ENCODE results near the gene TRIM66. TPM values are rescaled to one million over a fixed set of nuclear protein-coding genes. Genes with fewer than 3 reads are reported as not detected.
A peak's percentile ranks its signal among the peaks of the same experiment; 100 is the strongest.

The TRIM66 gene
- total and polyA plus RNA-seq, 3 donors from 2014 or later, result 37.4 to 49.6 (median 49.2) TPM

DNA sequence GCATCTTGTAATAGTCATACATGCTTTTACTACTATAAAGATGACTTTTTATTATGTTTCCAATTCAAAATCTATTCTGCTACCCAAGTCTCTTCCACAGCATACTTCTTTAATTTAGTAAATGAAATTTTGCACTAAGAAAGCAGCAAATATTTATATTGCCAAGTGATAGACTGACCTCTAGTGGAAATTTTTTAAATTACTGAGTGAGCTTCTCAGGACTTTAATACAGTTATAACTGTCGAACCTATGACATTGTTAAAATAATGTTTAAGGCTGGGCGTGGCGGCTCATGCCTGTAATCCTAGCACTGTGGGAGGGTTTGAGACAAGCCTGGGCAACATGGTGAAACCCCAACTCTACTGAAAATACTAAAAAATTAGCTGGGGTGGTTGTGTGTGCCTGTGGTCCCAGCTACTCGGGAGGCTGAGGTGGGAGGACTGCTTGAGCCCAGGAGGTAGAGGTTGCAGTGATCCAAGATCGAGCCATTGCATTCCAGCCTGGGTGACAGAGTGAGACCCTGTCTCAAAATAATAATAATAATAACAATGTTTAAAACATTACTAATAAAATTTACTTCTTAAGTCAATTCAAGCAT is 115.8 kb downstream of the TRIM66 start:
- no peaks in the 10 kb centered on the region for H3K27me3 ChIP-seq
- no peaks in the 10 kb centered on the region for H3K36me3 ChIP-seq (ENCODE audit: low read depth, missing control alignments)
- intact Hi-C loops (cut with DNase I; ENCODE audit: low total_unique reads), result loop anchor here (10.0 kb wide), 1 partner anchor 182 kb away; no protein-coding TSS in a partner anchor
- no peak overlapping the region for H3K4me3 ChIP-seq
- 52 to 56% methylated on average over 5 of the region's 5 CpGs for WGBS, 2 donors
- no peak overlapping the region for H3K27ac ChIP-seq
- TF ChIP-seq CTCF (IDR thresholded peaks at IDR 0.05), result peak; percentile 41 to 68 (median 44)
- TF ChIP-seq POLR2A (IDR thresholded peaks at IDR 0.05), result no peak
- no peaks in the 10 kb centered on the region for H3K4me1 ChIP-seq
- no peak for DNase-seq
- H3K9me3 ChIP-seq, result no peaks in the 10 kb centered on the region

GRCh38 chr11:8564526-8564925 is 117.9 kb downstream of the TRIM66 start:
- Histone ChIP-seq H3K9me3 (no peaks in the 10 kb centered on the region), H3K36me3 (ENCODE audit: low read depth, missing control alignments) (no peaks in the 10 kb centered on the region), H3K27me3 (no peaks in the 10 kb centered on the region), H3K4me3 (no peak overlapping the region), H3K4me1 (no peaks in the 10 kb centered on the region), H3K27ac (no peak overlapping the region)
- no peak for TF ChIP-seq CTCF (IDR thresholded peaks at IDR 0.05)
- no peak for TF ChIP-seq POLR2A (IDR thresholded peaks at IDR 0.05)
- WGBS, 2 donors, result 84 to 90% methylated on average over 2 of the region's 2 CpGs
- no peak for DNase-seq
- intact Hi-C loops (cut with DNase I; ENCODE audit: low total_unique reads), result loop anchor here (10.0 kb wide), 1 partner anchor 180 kb away; no protein-coding TSS in a partner anchor

Small RNAs within 50 kb of the gene (small RNA-seq; reads per million reads assigned to genes)
- gene SNORA3A (0 reads per million in 2 donors), gene SNORA3B (1.1 to 1.3 reads per million in 2 donors)

Other genes with a start within 250 kb of the TRIM66 start
- 10 to 100 TPM; 36.6 to 49.9 TPM for gene STK33, start 88.4 kb downstream of the TRIM66 start, total RNA-seq
- gene STK33, start 88.4 kb downstream of the TRIM66 start, polyA plus RNA-seq (ENCODE audit: insufficient read depth, low read depth, low replicate concordance), result 101 TPM
- gene RPL27A, start 127 bp upstream of the TRIM66 start, total RNA-seq, result 100 to 1,000 TPM; 340 to 586 TPM
- 1,052 TPM for gene RPL27A, start 127 bp upstream of the TRIM66 start, polyA plus RNA-seq (ENCODE audit: insufficient read depth, low read depth, low replicate concordance)
- 10 to 100 TPM; 38.5 to 40.4 TPM for gene AKIP1, start 228.5 kb upstream of the TRIM66 start, total RNA-seq
- 30.9 TPM for gene AKIP1, start 228.5 kb upstream of the TRIM66 start, polyA plus RNA-seq (ENCODE audit: insufficient read depth, low read depth, low replicate concordance)